ENCODE measurements around the gene PTPRQ. TPM values are rescaled to one million over a fixed set of nuclear protein-coding genes. Genes with fewer than 3 reads are reported as not detected.

PTPRQ gene
- polyA plus RNA-seq, 2 of the 4 experiments (the other 2 are of a cell fraction) = 0.14 to 0.17 TPM

DNA sequence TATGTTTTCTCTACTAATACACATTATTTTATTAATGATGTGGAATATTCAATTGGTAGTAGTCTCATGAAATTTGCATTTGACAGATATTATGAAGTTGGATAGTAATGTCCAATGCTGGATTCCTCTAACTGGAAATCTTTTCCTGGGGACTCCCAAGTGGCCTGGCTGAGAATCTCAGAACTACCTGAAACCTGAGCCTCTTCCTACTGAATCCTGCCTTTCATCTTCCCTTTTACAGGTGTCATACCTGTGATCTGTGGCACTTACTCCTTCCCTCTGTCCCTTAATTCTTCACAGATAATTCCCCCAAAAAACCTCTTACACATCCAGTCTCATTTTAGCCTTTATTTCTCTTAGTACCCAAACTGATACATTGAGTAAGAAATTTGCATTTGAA, 173.7 kb downstream of the PTPRQ start:
- ChIA-PET POLR2A (no interaction called here), CTCF (interaction anchor here (1.1 kb wide), 1 partner anchor 14 kb away, joined by 4 read pairs; no protein-coding TSS in a partner anchor)
- H3K4me2 ChIP-seq = no peak overlapping the region
- H3K4me1 ChIP-seq = no peaks in the 10 kb centered on the region
- H3K27ac ChIP-seq = no peak overlapping the region
- ATAC-seq = no peak
- no peak overlapping the region for H3K4me3 ChIP-seq
- TF ChIP-seq CBX8 (IDR thresholded peaks at IDR 0.05) (no peak), KDM5A (IDR thresholded peaks at IDR 0.05) (no peak), CBX2 (IDR thresholded peaks at IDR 0.05; ENCODE audit: borderline replicate concordance, low read depth) (no peak), KDM1A (IDR thresholded peaks at IDR 0.05; ENCODE audit: low read depth) (no peak), ESRRA (IDR thresholded peaks at IDR 0.05; ENCODE audit: borderline replicate concordance, low read length) (no peak), MAFK (IDR thresholded peaks at IDR 0.05; ENCODE audit: partially characterized antibody) (no peak), ZNF302 (CRISPR knock-in tag; IDR thresholded peaks at IDR 0.05) (no peak), TFCP2L1 (CRISPR knock-in tag; IDR thresholded peaks at IDR 0.05) (no peak), MYC (IDR thresholded peaks at IDR 0.05; ENCODE audit: borderline replicate concordance, low read length) (no peak), NPAS2 (CRISPR knock-in tag; IDR thresholded peaks at IDR 0.05; ENCODE audit: borderline replicate concordance) (no peak), JUNB (IDR thresholded peaks at IDR 0.05) (no peak), NFE2L2 (conservative IDR thresholded peaks at IDR 0.05; ENCODE audit: low read length) (no peak)
- TF ChIP-seq, protein P1, sequence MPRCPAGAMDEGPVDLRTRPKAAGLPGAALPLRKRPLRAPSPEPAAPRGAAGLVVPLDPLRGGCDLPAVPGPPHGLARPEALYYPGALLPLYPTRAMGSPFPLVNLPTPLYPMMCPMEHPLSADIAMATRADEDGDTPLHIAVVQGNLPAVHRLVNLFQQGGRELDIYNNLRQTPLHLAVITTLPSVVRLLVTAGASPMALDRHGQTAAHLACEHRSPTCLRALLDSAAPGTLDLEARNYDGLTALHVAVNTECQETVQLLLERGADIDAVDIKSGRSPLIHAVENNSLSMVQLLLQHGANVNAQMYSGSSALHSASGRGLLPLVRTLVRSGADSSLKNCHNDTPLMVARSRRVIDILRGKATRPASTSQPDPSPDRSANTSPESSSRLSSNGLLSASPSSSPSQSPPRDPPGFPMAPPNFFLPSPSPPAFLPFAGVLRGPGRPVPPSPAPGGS (IDR thresholded peaks at IDR 0.05) = no peak
- TF ChIP-seq, protein P2, sequence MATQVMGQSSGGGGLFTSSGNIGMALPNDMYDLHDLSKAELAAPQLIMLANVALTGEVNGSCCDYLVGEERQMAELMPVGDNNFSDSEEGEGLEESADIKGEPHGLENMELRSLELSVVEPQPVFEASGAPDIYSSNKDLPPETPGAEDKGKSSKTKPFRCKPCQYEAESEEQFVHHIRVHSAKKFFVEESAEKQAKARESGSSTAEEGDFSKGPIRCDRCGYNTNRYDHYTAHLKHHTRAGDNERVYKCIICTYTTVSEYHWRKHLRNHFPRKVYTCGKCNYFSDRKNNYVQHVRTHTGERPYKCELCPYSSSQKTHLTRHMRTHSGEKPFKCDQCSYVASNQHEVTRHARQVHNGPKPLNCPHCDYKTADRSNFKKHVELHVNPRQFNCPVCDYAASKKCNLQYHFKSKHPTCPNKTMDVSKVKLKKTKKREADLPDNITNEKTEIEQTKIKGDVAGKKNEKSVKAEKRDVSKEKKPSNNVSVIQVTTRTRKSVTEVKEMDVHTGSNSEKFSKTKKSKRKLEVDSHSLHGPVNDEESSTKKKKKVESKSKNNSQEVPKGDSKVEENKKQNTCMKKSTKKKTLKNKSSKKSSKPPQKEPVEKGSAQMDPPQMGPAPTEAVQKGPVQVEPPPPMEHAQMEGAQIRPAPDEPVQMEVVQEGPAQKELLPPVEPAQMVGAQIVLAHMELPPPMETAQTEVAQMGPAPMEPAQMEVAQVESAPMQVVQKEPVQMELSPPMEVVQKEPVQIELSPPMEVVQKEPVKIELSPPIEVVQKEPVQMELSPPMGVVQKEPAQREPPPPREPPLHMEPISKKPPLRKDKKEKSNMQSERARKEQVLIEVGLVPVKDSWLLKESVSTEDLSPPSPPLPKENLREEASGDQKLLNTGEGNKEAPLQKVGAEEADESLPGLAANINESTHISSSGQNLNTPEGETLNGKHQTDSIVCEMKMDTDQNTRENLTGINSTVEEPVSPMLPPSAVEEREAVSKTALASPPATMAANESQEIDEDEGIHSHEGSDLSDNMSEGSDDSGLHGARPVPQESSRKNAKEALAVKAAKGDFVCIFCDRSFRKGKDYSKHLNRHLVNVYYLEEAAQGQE (IDR thresholded peaks at IDR 0.05) = no peak
- no peak for DNase-seq (ENCODE audit: low read depth in 1 of 2, low spot score in 1 of 2)
- no peak for FAIRE-seq
- H3K9me3 ChIP-seq = no peaks in the 10 kb centered on the region

DNA sequence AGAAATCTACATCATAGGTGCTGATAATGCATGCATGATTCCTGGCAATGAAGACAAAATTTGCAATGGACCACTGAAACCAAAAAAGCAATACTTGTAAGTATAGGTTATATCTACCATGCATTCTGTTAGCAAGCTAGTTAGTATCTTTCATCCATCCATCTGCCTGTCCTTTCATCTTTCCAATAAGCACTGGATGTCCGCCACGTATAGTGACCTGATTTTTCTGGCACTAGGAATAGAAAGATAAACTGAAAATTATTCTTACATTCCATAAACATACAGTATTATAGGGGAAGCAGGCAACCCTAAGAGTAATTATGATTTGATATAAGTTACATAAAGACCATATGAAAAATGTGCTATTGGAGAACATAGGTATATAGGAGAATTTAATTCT, 176.2 kb downstream of the PTPRQ start:
- Histone ChIP-seq H3K4me2 (no peak overlapping the region), H3K4me1 (no peaks in the 10 kb centered on the region), H3K27ac (no peak overlapping the region), H3K4me3 (no peak overlapping the region), H3K9me3 (no peaks in the 10 kb centered on the region)
- TF ChIP-seq HOXB13 (CRISPR knock-in tag; IDR thresholded peaks at IDR 0.05; ENCODE audit: low read depth) = no peak
- TF ChIP-seq, protein P2 (IDR thresholded peaks at IDR 0.05) = no peak
- no peak for TF ChIP-seq HOXA7 (CRISPR knock-in tag; IDR thresholded peaks at IDR 0.05)
- TF ChIP-seq RNF2 (IDR thresholded peaks at IDR 0.05; ENCODE audit: borderline replicate concordance, low read depth) = no peak
- TF ChIP-seq, protein P3, sequence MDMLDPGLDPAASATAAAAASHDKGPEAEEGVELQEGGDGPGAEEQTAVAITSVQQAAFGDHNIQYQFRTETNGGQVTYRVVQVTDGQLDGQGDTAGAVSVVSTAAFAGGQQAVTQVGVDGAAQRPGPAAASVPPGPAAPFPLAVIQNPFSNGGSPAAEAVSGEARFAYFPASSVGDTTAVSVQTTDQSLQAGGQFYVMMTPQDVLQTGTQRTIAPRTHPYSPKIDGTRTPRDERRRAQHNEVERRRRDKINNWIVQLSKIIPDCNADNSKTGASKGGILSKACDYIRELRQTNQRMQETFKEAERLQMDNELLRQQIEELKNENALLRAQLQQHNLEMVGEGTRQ (IDR thresholded peaks at IDR 0.05) = no peak
- TF ChIP-seq TFCP2L1 (CRISPR knock-in tag; IDR thresholded peaks at IDR 0.05) = no peak
- no peak for TF ChIP-seq KDM1A (IDR thresholded peaks at IDR 0.05; ENCODE audit: low read depth)
- no peak for TF ChIP-seq EP300 (IDR thresholded peaks at IDR 0.05)
- TF ChIP-seq MAZ (IDR thresholded peaks at IDR 0.05; ENCODE audit: borderline replicate concordance, low read depth, low read length) = no peak
- TF ChIP-seq TP53 (CRISPR knock-in tag; IDR thresholded peaks at IDR 0.05) = no peak
- TF ChIP-seq, protein P4, sequence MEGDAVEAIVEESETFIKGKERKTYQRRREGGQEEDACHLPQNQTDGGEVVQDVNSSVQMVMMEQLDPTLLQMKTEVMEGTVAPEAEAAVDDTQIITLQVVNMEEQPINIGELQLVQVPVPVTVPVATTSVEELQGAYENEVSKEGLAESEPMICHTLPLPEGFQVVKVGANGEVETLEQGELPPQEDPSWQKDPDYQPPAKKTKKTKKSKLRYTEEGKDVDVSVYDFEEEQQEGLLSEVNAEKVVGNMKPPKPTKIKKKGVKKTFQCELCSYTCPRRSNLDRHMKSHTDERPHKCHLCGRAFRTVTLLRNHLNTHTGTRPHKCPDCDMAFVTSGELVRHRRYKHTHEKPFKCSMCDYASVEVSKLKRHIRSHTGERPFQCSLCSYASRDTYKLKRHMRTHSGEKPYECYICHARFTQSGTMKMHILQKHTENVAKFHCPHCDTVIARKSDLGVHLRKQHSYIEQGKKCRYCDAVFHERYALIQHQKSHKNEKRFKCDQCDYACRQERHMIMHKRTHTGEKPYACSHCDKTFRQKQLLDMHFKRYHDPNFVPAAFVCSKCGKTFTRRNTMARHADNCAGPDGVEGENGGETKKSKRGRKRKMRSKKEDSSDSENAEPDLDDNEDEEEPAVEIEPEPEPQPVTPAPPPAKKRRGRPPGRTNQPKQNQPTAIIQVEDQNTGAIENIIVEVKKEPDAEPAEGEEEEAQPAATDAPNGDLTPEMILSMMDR (IDR thresholded peaks at IDR 0.05) = no peak
- TF ChIP-seq NPAS2 (CRISPR knock-in tag; IDR thresholded peaks at IDR 0.05; ENCODE audit: borderline replicate concordance) = no peak
- no peak for TF ChIP-seq RAD21 (conservative IDR thresholded peaks at IDR 0.05 in 1 of 2, IDR thresholded peaks at IDR 0.05 in 1 of 2)
- ATAC-seq = no peak
- 76% methylated on average over 2 of the region's 2 CpGs for WGBS (ENCODE audit: missing lambda C conversion rate)
- ChIA-PET POLR2A (no interaction called here), CTCF (interaction anchor here (1.4 kb wide), 1 partner anchor 12 kb away, joined by 3 read pairs; no protein-coding TSS in a partner anchor)
- DNase-seq (ENCODE audit: low read depth in 1 of 2, low spot score in 1 of 2) = no peak
- FAIRE-seq = no peak
